ENCODE results near the gene TNFRSF9. TPM values are rescaled to one million over a fixed set of nuclear protein-coding genes. Genes with fewer than 3 reads are reported as not detected.

TNFRSF9 gene
- total RNA-seq, 1 donor from 2014 or later, result 4.8 TPM

DNA sequence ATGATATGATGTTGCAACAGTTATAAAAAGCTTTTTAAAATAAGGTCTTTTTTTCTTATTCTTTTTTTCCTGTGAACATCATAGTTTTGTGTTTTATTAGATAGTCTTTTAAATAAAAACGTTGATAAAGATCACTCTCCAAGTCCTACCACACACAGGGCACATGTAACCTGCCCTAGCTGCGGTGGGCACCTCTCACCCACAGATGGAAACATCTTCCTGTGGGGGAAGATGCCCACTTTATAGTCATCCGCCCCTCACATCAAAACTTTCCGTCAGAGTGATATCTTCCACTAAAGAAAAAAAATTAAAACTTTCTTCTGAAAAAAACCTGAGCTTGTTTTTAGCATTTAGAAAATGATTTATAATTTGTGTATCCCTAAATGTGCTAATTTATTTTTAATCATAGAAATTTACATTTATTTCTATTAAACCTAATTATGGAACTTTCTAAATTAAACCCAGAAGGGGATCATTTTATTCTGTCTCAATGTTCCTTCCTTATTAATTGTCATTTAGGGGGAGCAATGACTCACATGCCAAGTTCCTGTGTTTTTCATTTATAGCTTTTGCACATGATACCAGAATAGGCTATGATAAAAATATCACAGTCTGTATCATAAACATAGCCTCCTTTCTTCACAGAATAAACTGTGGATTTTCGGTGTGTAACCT lies 24.7 kb downstream of the TNFRSF9 start:
- H3K4me1 Mint-ChIP-seq (ENCODE audit: unreplicated experiment), result no peaks in the 10 kb centered on the region
- H3K4me3 Mint-ChIP-seq (ENCODE audit: unreplicated experiment), result no peak overlapping the region
- TF ChIP-seq, protein P1, sequence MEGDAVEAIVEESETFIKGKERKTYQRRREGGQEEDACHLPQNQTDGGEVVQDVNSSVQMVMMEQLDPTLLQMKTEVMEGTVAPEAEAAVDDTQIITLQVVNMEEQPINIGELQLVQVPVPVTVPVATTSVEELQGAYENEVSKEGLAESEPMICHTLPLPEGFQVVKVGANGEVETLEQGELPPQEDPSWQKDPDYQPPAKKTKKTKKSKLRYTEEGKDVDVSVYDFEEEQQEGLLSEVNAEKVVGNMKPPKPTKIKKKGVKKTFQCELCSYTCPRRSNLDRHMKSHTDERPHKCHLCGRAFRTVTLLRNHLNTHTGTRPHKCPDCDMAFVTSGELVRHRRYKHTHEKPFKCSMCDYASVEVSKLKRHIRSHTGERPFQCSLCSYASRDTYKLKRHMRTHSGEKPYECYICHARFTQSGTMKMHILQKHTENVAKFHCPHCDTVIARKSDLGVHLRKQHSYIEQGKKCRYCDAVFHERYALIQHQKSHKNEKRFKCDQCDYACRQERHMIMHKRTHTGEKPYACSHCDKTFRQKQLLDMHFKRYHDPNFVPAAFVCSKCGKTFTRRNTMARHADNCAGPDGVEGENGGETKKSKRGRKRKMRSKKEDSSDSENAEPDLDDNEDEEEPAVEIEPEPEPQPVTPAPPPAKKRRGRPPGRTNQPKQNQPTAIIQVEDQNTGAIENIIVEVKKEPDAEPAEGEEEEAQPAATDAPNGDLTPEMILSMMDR (IDR thresholded peaks at IDR 0.05; ENCODE audit: unreplicated experiment), result no peak
- H3K36me3 Mint-ChIP-seq (ENCODE audit: low read depth, unreplicated experiment), result no peaks in the 10 kb centered on the region
- no peak for DNase-seq (ENCODE audit: low spot score)
- no peak overlapping the region for H3K27ac Mint-ChIP-seq (ENCODE audit: unreplicated experiment)
- H3K27me3 Mint-ChIP-seq (ENCODE audit: unreplicated experiment), result peaks cover 3% of the 10 kb centered on the region
- no peaks in the 10 kb centered on the region for H3K9me3 Mint-ChIP-seq (ENCODE audit: unreplicated experiment)

GRCh38 chr1:7912743-7913557 lies 27.7 kb downstream of the TNFRSF9 start:
- H3K9me3 Mint-ChIP-seq (ENCODE audit: unreplicated experiment), result no peaks in the 10 kb centered on the region
- no peaks in the 10 kb centered on the region for H3K4me1 Mint-ChIP-seq (ENCODE audit: unreplicated experiment)
- TF ChIP-seq, protein P1 (IDR thresholded peaks at IDR 0.05; ENCODE audit: unreplicated experiment), result no peak
- H3K27me3 Mint-ChIP-seq (ENCODE audit: unreplicated experiment), result peaks cover 3% of the 10 kb centered on the region
- H3K4me3 Mint-ChIP-seq (ENCODE audit: unreplicated experiment), result no peak overlapping the region
- no peak for DNase-seq (ENCODE audit: low spot score)
- H3K36me3 Mint-ChIP-seq (ENCODE audit: low read depth, unreplicated experiment), result no peaks in the 10 kb centered on the region
- H3K27ac Mint-ChIP-seq (ENCODE audit: unreplicated experiment), result no peak overlapping the region

DNA sequence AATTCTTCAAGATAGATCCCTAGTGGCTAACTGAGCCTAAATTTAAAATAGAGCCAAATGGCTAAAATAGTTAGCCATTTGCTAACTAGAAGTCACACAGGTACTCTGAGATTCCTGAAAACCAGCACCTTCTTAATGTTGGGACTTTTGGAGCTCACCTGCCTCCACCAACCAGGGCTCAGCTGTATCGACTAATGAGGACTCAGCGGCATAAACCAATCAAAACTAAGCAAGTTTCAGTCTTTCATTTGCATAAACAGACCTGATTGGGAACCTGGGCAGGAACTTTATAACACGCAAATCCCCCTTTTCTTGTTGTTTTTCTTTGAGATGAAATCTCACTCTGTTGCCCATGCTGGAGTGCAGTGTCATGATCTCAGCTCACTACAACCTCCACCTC lies 28.5 kb downstream of the TNFRSF9 start:
- Mint-ChIP-seq H3K9me3 (ENCODE audit: unreplicated experiment) (no peaks in the 10 kb centered on the region), H3K4me3 (ENCODE audit: unreplicated experiment) (no peak overlapping the region), H3K27me3 (ENCODE audit: unreplicated experiment) (peaks cover 3% of the 10 kb centered on the region), H3K36me3 (ENCODE audit: low read depth, unreplicated experiment) (no peaks in the 10 kb centered on the region), H3K27ac (ENCODE audit: unreplicated experiment) (no peak overlapping the region), H3K4me1 (ENCODE audit: unreplicated experiment) (no peaks in the 10 kb centered on the region)
- DNase-seq (ENCODE audit: low spot score), result no peak
- TF ChIP-seq, protein P1 (IDR thresholded peaks at IDR 0.05; ENCODE audit: unreplicated experiment), result no peak

GRCh38 chr1:7905262-7905661 lies 35.4 kb downstream of the TNFRSF9 start:
- DNase-seq (ENCODE audit: low spot score), result no peak
- TF ChIP-seq, protein P1 (IDR thresholded peaks at IDR 0.05; ENCODE audit: unreplicated experiment), result no peak
- H3K4me1 Mint-ChIP-seq (ENCODE audit: unreplicated experiment), result no peaks in the 10 kb centered on the region
- peaks cover 1% of the 10 kb centered on the region for H3K27me3 Mint-ChIP-seq (ENCODE audit: unreplicated experiment)
- no peak overlapping the region for H3K27ac Mint-ChIP-seq (ENCODE audit: unreplicated experiment)
- H3K36me3 Mint-ChIP-seq (ENCODE audit: low read depth, unreplicated experiment), result no peaks in the 10 kb centered on the region
- no peaks in the 10 kb centered on the region for H3K9me3 Mint-ChIP-seq (ENCODE audit: unreplicated experiment)
- H3K4me3 Mint-ChIP-seq (ENCODE audit: unreplicated experiment), result no peak overlapping the region
